GM18507 (cell line): ENCODE measurements around the gene TAF6L.
"Not testable (repeated sequence)": the region's sequence is repeated elsewhere in the genome, so short reads cannot be mapped to it uniquely, and the experiment has no call there.

Experiments used
- DNase-seq: peaks from one replicate; pipeline ENCODE4 v3.0.0; 2011; ENCODE audit warnings: low read depth; ENCODE audit not compliant: insufficient read length; ENCODE audit errors: extremely low spot score
- FAIRE-seq: peaks from 2 replicates; lab custom pipeline; 2011; peaks lifted over from hg19 to GRCh38; lab: Jason Lieb, UNC

The TAF6L gene

GRCh38 chr11:62799486-62799885 is 28.3 kb downstream of the TAF6L start:
- FAIRE-seq (no peak), DNase-seq (no peak)

- DNase-seq: no peak
- no peak for FAIRE-seq
Observed at GRCh38 chr11:62801071-62801470, 29.9 kb downstream of the TAF6L start.

- DNase-seq: no peak
- FAIRE-seq: peak; percentile 47
Observed at GRCh38 chr11:62804310-62805075, 33.3 kb downstream of the TAF6L start.

- FAIRE-seq: peak; percentile 85
- peak; percentile 98 for DNase-seq
Observed at GRCh38 chr11:62805076-62805892, 34.1 kb downstream of the TAF6L start, which contains the start of gene NXF1. TSS of gene NXF1 (minus strand) at chr11:62805440. CDS start at chr11:62805356, 84 bp downstream.

- no peak for FAIRE-seq
Observed at GRCh38 chr11:62805961-62806441, 34.8 kb downstream of the TAF6L start.

GRCh38 chr11:62806611-62807121 is 35.5 kb downstream of the TAF6L start:
- DNase-seq: no peak
- no peak for FAIRE-seq

More at GRCh38 chr11:62805961-62806441, 34.8 kb downstream of the TAF6L start:
- DNase-seq: no peak

GRCh38 chr11:62810748-62811147 is 39.6 kb downstream of the TAF6L start:
- FAIRE-seq (no peak), DNase-seq (no peak)

GRCh38 chr11:62811659-62812058 is 40.5 kb downstream of the TAF6L start:
- FAIRE-seq (no peak), DNase-seq (no peak)

GRCh38 chr11:62816557-62816956 is 45.4 kb downstream of the TAF6L start:
- no peak for DNase-seq
- no peak for FAIRE-seq

GRCh38 chr11:62817129-62817528 is 45.9 kb downstream of the TAF6L start:
- no peak for FAIRE-seq
- no peak for DNase-seq

- FAIRE-seq (no peak), DNase-seq (no peak)
Observed at GRCh38 chr11:62823677-62824076, 52.5 kb downstream of the TAF6L start.

- not testable (repeated sequence) for FAIRE-seq, DNase-seq
Observed at GRCh38 chr11:62828130-62828529, 56.9 kb downstream of the TAF6L start.

GRCh38 chr11:62830904-62831519 is 59.8 kb downstream of the TAF6L start:
- FAIRE-seq (no peak), DNase-seq (no peak)

- peak; percentile 89 for DNase-seq
- peak; percentile 91 for FAIRE-seq
Observed at GRCh38 chr11:62831520-62832335, 60.5 kb downstream of the TAF6L start, which contains the start of gene STX5. TSS of gene STX5 (minus strand) at chr11:62832051. CDS start at chr11:62831243, 808 bp downstream.

- DNase-seq: no peak
- FAIRE-seq: no peak
Observed at GRCh38 chr11:62832336-62833234, 61.4 kb downstream of the TAF6L start, which contains the start of gene TEX54. TSS of gene TEX54 (minus strand) at chr11:62832841.

- DNase-seq (no peak), FAIRE-seq (no peak)
Observed at GRCh38 chr11:62835336-62835735, 64.1 kb downstream of the TAF6L start.
